Progenitor cell of endocrine pancreas (in vitro differentiated cells): ENCODE measurements around the gene C8A. TPM values are rescaled to one million over a fixed set of nuclear protein-coding genes. Genes with fewer than 3 reads are reported as not detected.

ENCODE experiments used
- DNase-seq: peaks from one replicate; pipeline ENCODE4 v3.0.0; 2021; ENCODE audit warnings: low spot score; ENCODE audit not compliant: unreplicated experiment
- H3K27ac Mint-ChIP-seq: 2 replicates; pipeline ENCODE4 v1.8.0; 2021; ENCODE audit warnings: mild to moderate bottlenecking, moderate library complexity, mixed read lengths
- H3K27me3 Mint-ChIP-seq: 2 replicates; pipeline ENCODE4 v1.8.0; 2021; ENCODE audit warnings: mixed read lengths
- H3K36me3 Mint-ChIP-seq: 2 replicates; pipeline ENCODE4 v1.8.0; 2022; ENCODE audit warnings: mixed read lengths; ENCODE audit not compliant: insufficient read depth
- H3K4me1 Mint-ChIP-seq: 2 replicates; pipeline ENCODE4 v1.8.0; 2021; ENCODE audit warnings: low read depth, mixed read lengths
- H3K4me3 Mint-ChIP-seq: 2 replicates; pipeline ENCODE4 v1.8.0; 2021; ENCODE audit warnings: low read depth, mild to moderate bottlenecking, moderate library complexity, mixed read lengths
- H3K9me3 Mint-ChIP-seq: 2 replicates; pipeline ENCODE4 v1.8.0; 2021; ENCODE audit warnings: low read depth, mixed read lengths
- CTCF ChIP-seq: fragments of 200-600 bp; sonication (generic); IDR thresholded peaks from one replicate; pipeline ENCODE4 v1.5.0; 2021; ENCODE audit warnings: antibody characterized with exemption, mild to moderate bottlenecking; ENCODE audit not compliant: unreplicated experiment
- total RNA-seq: library from RNA; stranded (reverse); gene quantifications from 2 replicates; pipeline ENCODE4 v1.2.1, GENCODE V29; 2021

C8A gene
- total RNA-seq, 1 donor from 2014 or later = 0.77 TPM

GRCh38 chr1:56874689-56875088 lies 20.1 kb downstream of the C8A start:
- TF ChIP-seq CTCF = no peak
- Mint-ChIP-seq H3K27ac (no peak overlapping the region), H3K4me1 (peaks cover 4% of the 10 kb centered on the region), H3K27me3 (peaks cover 16% of the 10 kb centered on the region), H3K4me3 (no peak overlapping the region), H3K36me3 (no peaks in the 10 kb centered on the region), H3K9me3 (no peaks in the 10 kb centered on the region)
- no peak for DNase-seq

GRCh38 chr1:56877973-56878372 lies 23.4 kb downstream of the C8A start:
- no peak overlapping the region for H3K27ac Mint-ChIP-seq

GRCh38 chr1:56880774-56881173 lies 26.2 kb downstream of the C8A start:
- DNase-seq = no peak
- Mint-ChIP-seq H3K27me3 (peaks cover 5% of the 10 kb centered on the region), H3K36me3 (no peaks in the 10 kb centered on the region), H3K4me1 (peaks cover 4% of the 10 kb centered on the region), H3K27ac (no peak overlapping the region), H3K9me3 (no peaks in the 10 kb centered on the region), H3K4me3 (no peak overlapping the region)
- no peak for TF ChIP-seq CTCF

More at GRCh38 chr1:56877973-56878372, 23.4 kb downstream of the C8A start:
- no peak for DNase-seq
- Mint-ChIP-seq H3K4me3 (no peak overlapping the region), H3K36me3 (no peaks in the 10 kb centered on the region), H3K4me1 (peaks cover 4% of the 10 kb centered on the region), H3K27me3 (peaks cover 13% of the 10 kb centered on the region), H3K9me3 (no peaks in the 10 kb centered on the region)
- no peak for TF ChIP-seq CTCF

DNA sequence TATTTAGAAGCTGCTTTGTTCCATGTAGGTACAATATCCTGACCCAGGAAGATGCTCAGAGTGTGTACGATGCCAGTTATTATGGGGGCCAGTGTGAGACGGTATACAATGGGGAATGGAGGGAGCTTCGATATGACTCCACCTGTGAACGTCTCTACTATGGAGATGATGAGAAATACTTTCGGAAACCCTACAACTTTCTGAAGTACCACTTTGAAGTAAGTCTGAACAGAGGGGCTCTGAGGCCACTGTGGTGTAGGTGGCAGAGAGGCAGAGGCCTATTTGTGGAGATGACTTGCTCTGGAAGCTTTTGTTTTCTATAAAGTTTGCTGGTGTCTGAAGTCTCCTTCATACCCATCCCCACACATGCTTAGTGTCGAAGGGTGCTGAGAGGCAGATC lies 26.8 kb downstream of the C8A start:
- H3K27ac Mint-ChIP-seq = no peak overlapping the region
- H3K36me3 Mint-ChIP-seq = no peaks in the 10 kb centered on the region

GRCh38 chr1:56890229-56890628 lies 35.6 kb downstream of the C8A start:
- no peak overlapping the region for H3K27ac Mint-ChIP-seq
- H3K4me3 Mint-ChIP-seq = no peak overlapping the region
- H3K27me3 Mint-ChIP-seq = peaks cover 3% of the 10 kb centered on the region
- no peaks in the 10 kb centered on the region for H3K36me3 Mint-ChIP-seq
- DNase-seq = no peak
- H3K9me3 Mint-ChIP-seq = no peaks in the 10 kb centered on the region
- no peak for TF ChIP-seq CTCF
- H3K4me1 Mint-ChIP-seq = no peaks in the 10 kb centered on the region

More for the DNA sequence above, 26.8 kb downstream of the C8A start:
- H3K4me1 Mint-ChIP-seq = peaks cover 4% of the 10 kb centered on the region
- H3K4me3 Mint-ChIP-seq = no peak overlapping the region
- no peak for DNase-seq
- TF ChIP-seq CTCF = no peak
- peaks cover 2% of the 10 kb centered on the region for H3K27me3 Mint-ChIP-seq
- H3K9me3 Mint-ChIP-seq = no peaks in the 10 kb centered on the region
